CMK (cell line): ENCODE results near the gene OSCAR.

Source experiments
- DNase-seq: peaks from one replicate; pipeline ENCODE4 v3.0.0-alpha.2; 2010; ENCODE audit warnings: low read depth

OSCAR gene, protein sequence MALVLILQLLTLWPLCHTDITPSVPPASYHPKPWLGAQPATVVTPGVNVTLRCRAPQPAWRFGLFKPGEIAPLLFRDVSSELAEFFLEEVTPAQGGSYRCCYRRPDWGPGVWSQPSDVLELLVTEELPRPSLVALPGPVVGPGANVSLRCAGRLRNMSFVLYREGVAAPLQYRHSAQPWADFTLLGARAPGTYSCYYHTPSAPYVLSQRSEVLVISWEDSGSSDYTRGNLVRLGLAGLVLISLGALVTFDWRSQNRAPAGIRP

DNA sequence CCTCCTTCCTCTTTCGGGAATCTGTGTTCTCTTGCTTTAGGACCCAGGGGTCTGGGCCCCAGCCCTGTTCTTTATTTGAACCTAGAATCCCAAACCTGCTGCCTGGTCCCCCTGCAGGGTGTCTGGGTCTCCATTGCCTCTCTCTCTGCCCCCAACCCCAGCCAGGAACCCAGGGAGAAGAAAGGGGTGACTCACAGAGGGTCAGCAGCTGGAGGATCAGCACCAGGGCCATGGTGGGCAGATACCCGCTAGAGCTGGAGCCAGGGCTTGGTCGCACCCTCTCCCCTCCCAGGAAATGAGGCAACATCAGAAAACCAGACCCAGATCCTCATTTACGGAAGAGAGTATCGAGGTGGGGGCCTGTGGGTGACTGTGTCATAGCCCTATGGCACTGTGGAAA lies at the start of gene OSCAR:
OSCAR (minus strand) TSS at position 243 of the 400 bp plus-strand sequence; CDS start at position 232, 11 bp downstream.
- DNase-seq, result no peak

- no peak for DNase-seq
These were observed 48.6 kb upstream of the OSCAR start for GRCh38 chr19:54149021-54149812.

DNA sequence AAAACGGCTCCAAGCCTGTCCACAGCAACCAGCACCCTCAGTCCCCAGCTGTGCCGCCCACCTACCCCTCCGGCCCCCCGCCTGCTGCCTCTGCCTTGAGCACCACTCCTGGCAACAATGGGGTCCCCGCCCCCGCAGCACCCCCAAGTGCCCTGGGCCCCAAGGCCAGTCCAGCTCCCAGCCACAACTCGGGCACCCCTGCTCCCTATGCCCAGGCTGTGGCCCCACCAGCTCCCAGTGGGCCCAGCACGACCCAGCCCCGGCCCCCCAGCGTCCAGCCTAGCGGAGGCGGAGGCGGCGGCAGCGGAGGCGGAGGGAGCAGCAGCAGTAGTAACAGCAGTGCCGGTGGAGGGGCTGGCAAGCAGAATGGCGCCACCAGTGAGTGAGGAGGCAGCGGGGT lies 47.6 kb upstream of the OSCAR start:
- no peak for DNase-seq

- no peak for DNase-seq
These were observed 47.1 kb upstream of the OSCAR start for GRCh38 chr19:54147676-54148075.

GRCh38 chr19:54145541-54146158 lies 45.0 kb upstream of the OSCAR start:
- DNase-seq, result no peak

- DNase-seq, result no peak
These were observed 41.7 kb upstream of the OSCAR start for GRCh38 chr19:54142166-54142780.

DNA sequence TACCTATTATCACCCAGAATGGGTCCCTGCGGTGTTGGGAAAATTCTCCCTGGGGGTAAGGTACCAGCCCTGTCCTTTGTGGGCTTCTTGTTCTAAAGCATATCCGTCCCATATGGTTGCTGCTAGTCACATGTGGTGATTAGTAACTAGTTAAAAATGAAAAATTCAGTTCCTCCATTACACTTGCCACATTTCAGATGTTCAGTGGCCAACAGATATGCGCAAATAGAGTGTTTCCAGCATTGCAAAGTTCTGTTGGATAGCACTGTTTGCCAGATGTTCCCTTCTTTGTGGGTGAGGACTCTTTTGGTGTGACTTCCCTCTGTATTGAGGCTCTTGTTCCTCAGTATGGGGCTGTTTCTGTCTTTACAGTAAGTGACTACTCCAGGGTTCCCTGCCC lies 40.8 kb upstream of the OSCAR start:
- DNase-seq, result no peak

- no peak for DNase-seq
These were observed 38.1 kb upstream of the OSCAR start for GRCh38 chr19:54138489-54139256.

DNA sequence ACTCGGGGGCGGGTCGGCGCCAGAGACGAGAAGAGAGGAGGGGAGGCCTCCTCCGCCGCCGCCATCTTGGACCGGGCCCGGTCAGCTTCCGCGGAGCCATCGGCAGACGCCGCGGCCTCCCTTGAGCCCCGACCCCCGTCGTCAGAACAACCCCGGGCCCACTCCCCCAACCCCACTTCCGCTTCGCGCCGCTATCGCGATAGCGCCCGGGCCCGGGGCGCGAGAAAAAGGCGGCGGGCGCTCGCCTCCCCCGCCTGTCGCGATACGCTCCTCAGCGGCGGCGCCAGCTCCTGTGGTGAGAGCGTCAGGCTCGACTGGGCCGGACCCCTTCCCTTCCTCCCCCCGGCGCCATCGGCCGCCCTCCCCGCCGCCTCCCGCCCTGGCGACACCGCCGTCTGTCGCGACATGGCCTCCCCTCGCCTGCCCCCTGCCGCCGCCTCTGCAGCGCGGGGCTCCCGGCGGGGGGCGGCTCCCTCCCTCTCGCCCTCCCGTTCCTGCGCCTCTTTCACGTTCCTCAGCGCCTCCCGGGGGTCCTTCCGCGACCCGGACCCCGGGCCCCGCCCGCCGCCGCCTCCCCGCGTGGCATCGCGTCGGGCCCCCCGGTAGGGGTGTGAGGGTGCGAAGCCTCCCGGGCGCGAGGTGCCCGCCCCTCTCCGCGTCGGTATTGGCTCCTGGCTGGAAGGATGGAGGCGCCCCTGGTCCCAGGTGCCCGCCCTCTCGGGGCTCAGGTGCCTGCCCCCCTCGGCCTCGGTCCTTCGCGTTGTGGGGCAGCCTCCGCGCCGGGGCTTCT lies 37.3 kb upstream of the OSCAR start, which contains the start of gene CNOT3:
CNOT3 (plus strand) TSS at position 64 of the 790 bp plus-strand sequence. CDS start 5,217 bp downstream, outside the sequence.
- no peak for DNase-seq

DNA sequence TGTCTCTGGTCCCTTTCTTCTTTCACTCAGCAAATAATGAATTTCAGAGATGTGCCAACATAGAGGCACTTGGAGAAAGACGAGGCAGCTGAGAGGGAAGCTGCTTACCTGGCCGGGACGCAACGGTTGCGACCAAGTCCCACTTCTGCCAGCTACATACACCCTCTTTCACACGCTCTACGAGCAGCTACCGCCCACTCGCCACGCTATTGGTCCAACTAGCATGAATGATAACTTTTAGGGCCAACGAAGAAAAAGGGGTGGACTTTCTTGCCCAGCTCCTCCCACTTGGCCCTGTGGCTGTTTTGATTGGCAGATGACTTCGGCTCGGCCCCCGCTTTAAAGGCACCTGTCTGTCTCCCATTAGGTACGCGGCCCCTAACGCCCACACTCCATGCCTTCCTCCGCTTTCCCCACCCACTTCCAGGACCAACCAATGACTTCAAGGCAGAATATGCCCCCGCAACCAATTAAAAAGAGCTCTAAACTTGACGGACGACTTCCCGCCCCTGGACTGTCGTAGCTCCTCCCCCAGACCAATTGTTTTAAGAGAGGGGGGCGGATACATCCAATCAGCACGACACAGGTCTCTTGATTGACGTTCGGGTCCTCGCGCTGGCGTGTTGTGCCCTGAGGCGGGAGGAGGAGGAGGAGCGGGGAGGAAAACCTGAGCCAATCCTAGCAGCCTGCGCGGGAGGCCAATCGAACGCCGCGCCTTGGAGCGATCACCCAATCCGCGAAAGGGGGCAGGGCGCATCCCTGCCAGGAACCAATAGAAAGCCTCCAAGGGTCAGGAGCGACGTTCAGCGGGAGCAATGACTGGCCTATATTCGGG lies 36.5 kb upstream of the OSCAR start:
- peak; percentile 100 for DNase-seq

DNA sequence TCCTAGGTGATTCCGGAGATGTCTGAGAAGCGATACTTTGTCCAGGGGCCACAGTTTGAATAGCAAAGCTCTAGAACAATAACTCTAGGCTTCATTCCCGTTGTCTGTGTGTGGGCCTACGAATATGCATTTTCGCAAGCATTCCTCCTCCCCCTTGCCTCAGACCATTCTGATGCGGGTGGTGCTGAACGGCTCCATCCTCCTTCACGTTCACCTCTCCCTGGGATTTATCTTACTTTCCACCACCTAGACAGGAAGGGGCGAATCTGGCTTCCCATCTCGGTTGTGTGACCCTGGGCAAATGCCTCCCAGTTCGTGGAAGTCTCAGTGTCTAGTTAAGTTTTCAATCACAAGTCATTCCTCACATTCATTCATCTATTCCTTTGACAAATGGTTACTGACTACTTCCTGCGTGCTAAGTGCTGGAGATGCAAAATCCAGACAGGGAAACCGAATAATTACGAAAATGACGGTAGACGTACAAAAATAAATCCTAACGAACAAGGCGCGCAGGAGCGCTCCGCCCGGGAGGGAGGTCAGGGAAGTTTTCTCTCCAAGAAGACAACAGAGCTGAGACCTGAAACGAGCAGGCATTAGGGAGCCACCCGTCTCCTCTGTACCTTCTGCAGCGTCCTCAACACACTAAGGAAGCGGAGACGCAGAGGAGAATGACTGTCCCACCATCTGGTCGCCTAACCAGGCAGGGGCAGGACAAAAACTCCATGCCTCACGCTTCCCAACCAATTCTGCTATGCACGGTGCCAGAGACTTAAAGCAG lies 35.7 kb upstream of the OSCAR start:
- no peak for DNase-seq

- DNase-seq, result no peak
These were observed 33.5 kb upstream of the OSCAR start for GRCh38 chr19:54133957-54134590.

DNA sequence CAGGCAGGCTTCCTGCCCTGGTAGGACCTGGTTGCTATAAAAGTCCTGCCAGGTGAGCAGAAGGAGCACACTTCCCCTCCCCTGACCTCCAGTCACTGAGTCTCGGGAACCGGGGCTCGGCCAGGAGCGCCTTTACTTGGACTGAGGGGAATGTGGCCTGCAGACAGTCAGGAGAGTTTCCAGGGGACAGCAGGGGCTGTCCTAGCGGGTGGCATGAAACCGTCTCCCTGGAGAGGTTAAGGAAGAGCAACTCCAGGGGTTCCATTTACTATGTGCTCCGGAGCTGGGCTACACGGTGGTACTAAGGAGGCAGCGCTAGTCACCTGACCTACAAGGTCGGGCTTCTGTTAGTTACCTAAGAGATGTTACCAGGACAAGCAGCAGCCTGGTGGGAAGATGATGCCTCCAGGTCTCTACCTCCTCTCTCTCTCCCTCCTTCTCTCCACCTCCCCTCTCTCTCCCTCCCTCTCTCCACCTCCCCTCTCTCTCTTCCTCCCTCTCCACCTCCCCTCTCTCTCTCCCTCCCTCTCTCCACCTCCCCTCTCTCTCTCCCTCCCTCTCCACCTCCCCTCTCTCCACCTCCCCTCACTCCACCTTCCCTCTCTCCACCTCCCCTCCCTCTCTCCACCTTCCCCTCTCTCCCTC lies 32.8 kb upstream of the OSCAR start:
- DNase-seq, result peak; percentile 38

DNA sequence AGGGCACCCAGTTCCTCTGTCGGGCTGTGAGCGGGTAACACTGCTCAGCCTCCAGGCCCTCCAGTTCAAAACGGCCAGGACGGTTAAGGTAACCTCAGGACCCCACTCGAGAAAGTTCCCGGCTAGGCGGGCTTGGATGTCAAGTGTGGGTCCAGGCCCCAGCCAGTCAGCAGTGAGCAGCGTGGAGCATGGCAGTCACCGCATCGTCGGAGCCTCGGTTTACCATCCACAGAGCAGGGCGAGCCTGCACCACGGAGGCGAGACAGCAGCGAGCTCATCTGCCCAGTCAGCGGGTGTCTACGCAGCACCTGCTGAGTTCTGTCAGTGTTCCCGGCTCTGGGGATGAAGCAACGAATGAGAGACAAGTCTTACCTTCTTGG lies 29.0 kb upstream of the OSCAR start:
- DNase-seq, result no peak

DNA sequence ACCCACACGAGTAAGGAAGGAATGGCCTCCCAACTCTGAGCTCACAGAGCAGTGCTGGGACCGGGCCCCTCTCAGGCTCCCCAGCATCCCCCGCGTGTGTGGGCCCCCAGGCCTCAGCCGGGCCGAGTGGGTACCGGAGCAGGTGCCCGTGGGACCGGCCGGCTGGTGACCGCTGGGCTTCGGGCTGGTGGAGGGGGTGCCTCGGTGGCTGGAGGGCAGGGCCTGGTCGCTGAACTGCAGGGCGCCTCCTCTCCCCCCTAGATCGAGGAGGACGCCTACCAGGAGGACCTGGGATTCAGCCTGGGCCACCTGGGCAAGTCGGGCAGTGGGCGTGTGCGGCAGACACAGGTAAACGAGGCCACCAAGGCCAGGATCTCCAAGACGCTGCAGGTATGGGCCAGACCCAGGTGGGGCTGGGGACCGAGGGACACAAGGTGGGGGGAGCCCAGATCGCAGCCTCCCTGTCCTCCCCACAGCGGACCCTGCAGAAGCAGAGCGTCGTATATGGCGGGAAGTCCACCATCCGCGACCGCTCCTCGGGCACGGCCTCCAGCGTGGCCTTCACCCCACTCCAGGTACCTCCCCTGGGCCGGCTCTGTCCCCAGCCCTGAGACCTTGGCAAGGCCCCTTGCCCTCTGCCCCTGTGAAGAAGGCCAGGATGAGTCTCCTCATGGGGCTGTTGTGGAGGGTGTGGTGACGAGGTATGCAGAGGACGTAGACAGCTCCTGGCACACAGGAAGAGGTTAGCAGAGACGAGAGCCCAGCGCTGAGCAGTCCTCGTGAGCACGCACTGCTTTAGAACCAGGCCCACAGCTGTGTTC lies 28.4 kb upstream of the OSCAR start:
- no peak for DNase-seq

DNA sequence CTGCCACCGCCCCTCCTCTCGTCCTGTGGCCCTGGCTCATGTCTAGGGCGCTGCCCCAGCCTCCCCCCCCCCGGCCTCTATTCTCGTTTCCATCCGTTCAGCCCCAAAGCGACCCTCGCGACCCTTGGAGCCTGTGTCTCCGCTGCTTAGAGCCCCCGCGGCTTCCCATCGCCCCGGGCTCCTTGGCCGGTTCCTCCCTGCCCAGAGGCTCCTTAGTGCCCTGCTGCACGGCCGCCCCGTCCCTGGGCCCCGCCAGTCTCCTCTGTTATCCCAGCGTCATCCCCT lies 27.8 kb upstream of the OSCAR start:
- no peak for DNase-seq

- no peak for DNase-seq
These were observed 27.3 kb upstream of the OSCAR start for GRCh38 chr19:54127688-54128440.
